Astrocyte (in vitro differentiated cells and primary cell): ENCODE data around the gene FAM171A2.

Source experiments
- CTCF ChIP-seq: IDR thresholded peaks from 2 replicates; pipeline ENCODE4 v1.5.1; 2011; ENCODE audit warnings: low read depth, mild to moderate bottlenecking, inconsistent platforms, low read length, moderate library complexity; ENCODE audit not compliant: insufficient read depth
- EZH2 ChIP-seq: IDR thresholded peaks from 2 replicates; pipeline ENCODE4 v1.6.1; 2012; ENCODE audit warnings: mild to moderate bottlenecking, low read length, inconsistent platforms; ENCODE audit not compliant: insufficient read depth

GRCh38 chr17:44409309-44410028, 45.8 kb upstream of the FAM171A2 start:
- TF ChIP-seq CTCF (no peak), EZH2 (no peak)
